HG02588 (cell line): ENCODE results near the gene RNF212B.
"Not testable (repeated sequence)": the region's sequence is repeated elsewhere in the genome, so short reads cannot be mapped to it uniquely, and the experiment has no call there.

Experiments
- ATAC-seq: cut with Tn5 transposase; IDR thresholded peaks from one replicate; pipeline ENCODE4 v1.9.1; 2021; ENCODE audit warnings: mild to moderate bottlenecking, moderate library complexity; ENCODE audit not compliant: unreplicated experiment

RNF212B gene, protein sequence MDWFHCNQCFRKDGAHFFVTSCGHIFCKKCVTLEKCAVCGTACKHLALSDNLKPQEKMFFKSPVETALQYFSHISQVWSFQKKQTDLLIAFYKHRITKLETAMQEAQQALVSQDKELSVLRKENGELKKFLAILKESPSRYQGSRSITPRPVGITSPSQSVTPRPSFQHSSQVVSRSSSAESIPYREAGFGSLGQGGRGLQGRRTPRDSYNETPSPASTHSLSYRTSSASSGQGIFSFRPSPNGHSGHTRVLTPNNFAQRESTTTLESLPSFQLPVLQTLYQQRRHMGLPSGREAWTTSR

DNA sequence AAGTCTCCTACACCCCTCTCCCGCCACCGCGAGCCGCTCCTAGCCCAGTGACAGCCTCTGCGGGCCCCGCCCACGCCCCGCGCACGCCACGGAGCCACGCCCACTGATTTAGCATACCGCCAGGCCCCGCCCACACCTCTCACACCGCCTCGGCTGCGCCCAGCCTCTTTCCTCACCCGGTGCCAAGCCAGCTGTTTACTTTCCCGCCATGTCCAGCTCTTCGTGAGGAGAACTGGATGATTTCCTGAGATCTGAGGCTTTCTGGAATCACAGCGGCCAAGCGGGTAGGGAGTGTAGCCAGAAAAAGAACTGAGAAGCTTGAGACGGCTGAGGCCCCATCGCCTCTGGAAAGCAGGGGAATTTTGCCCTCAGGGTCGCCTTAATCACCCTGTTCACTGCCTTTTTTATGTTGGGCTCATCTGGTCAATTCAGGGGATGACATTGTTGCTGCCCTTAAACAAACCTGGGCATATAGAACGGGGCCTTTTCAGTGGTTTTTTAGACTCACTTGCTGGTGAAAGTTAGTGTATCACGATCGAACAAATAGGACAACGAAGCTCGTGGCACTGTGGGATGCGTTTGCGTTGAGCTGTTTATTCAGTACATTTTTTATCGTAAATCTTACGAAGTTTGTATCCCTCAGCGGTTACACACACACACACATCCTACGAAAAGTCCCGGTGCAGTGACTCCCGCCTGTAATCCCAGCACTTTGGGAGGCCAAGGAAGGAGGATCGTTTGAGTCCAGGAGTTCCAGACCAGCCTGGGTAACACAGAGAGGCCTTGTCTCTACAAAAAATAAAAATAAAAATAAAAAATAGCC lies at the start of gene RNF212B:
Gene RNF212B, plus strand, starts transcription at position 165 of the 823 bp plus-strand sequence. CDS start 2,410 bp downstream, outside the sequence.
- peak; percentile 57 for ATAC-seq

DNA sequence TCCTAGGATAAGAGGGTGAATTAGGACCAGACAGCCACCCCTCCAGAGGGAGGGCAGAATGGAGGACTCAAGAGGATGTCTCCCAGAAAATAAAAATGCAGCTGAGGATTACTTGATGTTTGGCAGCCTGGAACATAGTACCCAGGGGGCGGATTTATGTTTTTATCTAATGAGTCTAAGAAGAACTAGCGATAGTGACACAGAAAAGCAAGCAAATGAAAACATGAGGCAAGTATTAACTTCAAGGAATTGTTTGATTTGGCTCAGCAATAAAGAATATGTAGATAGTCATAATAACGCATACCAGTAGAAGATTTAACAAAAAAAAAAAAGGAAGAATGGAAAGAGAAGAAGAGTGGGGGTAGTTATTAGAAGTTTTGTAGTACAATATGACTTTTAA lies 44.3 kb upstream of the RNF212B start:
- ATAC-seq = no peak

DNA sequence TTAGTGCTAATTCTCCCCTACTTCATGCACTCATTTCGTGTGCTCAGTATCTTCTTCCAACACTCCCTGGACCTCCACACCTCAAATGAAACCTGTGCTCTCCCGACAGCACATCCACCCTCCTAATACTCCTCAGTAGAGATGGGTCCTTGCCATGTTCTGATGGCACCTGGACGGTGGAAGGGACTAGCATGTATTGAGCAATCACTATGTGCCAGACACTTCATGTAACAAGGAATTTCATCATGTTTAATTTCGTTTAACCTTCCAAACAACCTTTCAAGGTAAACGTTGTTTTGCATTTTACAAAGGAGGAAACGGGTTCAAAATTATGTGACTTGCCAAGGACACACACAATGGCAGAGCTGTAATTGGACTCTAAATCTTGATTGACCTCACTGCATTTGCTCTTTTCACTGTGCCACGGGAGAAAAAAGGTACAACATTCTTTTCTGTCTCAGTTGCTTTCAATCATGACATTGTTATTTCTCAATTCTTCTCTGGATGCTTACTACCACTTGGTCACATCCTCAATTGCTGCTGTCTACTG lies 42.1 kb upstream of the RNF212B start:
- no peak for ATAC-seq

DNA sequence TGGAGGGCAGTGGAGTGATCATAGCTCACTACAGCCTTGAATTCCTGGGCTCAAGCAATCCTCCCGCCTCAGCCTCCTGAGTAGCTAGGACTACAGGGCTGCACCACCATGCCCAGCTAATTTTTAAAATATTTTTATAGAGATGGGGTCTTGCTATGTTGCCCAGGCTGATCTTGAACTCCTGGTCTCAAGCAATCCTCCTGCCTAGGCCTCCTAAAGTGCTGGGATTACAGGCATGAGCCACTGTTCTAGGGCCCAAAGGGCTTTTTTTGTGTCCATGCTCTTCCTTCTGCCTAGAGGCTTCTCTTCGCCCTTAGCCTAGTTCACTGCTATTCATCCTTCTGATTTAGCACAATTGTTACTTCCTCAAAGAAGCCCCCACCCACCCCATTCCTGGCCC lies 41.2 kb upstream of the RNF212B start:
- not testable (repeated sequence) for ATAC-seq

DNA sequence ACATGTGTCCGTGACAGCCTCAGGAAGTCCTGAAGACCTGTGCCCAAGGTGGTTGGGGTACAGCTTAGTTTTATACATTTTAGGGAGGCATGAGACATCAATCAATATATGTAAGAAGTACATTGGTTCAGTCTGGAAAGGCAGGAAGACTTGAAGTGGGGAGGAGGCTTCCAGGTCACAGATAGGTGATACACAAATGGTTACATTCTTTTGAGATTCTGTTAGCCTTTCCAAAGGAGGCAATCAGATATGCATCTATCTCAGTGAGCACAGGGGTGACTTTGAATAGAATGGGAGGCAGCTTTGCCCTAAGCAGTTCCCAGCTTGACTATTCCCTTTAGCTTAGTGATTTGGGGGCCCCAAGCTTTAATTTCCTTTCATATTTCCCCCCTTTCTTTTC lies 38.6 kb upstream of the RNF212B start:
- ATAC-seq = not testable (repeated sequence)

DNA sequence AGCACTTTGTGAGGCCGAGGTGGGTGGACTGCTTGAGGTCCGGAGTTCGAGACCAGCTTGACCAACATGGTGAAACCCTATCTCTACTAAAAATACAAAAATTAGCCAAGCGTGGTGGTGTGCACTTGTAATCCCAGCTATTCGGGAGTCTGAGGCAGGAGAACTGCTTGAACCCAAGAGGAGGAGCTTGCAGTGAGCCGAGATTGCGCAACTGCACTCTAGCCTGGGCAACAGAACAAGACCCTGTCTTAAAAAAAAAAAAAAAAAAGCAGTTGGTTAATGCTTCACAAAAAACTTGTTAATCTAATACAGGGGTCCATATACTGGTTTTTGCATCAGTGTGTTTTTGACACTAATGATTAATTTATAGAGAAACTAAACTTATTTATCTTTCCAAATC lies 35.7 kb upstream of the RNF212B start:
- no peak for ATAC-seq

DNA sequence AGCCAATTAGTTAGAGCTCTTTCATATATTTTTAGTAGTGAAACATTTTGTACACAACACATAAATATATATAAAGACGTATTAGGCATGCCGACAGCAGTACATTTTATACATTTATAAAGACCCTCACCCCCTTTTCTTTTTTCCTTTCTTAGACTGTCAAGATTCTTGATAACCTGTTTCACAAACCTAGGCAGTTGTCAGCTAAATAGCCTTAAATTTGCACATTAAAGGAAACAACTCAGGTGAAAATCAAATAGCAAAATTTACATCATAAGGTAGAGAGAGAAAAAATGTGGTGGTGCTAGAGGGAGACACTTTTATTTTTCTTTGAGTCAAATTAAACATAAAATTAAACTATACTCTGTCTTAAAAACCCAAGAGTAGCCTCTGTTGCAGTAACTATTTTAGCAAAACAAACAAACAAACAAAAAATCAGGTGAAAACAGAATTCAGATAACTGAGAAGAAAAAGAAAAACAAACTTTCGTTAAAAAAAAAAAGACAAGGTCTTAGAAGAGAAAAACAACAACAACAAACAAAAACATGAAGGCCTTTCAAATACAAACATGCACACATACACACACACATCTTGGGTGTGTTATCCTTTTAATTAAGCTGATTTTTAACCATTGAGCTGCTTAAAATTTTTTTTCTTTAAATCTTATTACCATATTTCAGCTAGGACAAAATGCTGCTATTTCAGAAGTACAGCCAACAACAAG lies 31.2 kb upstream of the RNF212B start:
- no peak for ATAC-seq

DNA sequence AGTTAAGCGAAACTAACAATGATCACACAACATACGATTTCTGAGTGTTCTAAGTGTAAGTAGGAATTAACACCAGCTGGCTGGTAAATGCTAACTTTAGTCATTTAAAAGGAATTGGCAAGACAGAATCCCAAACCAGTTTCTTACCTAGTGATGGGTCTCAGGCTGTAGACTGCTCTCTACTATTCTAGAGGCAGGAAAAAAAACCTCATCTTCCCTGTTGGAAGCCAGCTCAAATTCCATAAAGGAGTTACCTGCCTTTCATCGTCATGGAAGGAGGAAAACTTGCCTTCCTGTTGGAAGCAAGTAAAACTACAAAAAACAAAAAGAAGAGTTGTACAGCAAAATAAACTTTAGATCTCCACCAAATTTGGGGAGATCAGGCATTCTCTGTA lies 30.6 kb upstream of the RNF212B start:
- no peak for ATAC-seq

DNA sequence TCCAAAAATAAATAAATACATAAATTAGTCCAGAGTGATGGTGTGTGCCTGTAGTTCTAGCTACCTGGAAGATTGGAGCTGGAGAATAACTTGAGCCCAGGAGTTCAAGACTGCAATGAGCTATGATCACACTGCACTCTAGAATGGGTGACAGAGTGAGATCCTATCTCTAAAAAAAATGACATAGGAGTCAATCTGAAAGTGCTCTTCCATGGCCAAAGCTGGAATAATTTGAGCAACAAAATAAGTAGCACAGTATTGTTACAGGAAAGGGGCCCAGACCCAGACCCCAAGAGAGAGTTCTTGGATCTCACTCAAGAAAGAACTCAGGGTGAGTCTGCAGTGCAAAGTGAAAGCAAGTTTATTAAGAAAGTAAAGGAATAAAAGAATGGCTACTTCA lies 29.4 kb upstream of the RNF212B start:
- no peak for ATAC-seq

DNA sequence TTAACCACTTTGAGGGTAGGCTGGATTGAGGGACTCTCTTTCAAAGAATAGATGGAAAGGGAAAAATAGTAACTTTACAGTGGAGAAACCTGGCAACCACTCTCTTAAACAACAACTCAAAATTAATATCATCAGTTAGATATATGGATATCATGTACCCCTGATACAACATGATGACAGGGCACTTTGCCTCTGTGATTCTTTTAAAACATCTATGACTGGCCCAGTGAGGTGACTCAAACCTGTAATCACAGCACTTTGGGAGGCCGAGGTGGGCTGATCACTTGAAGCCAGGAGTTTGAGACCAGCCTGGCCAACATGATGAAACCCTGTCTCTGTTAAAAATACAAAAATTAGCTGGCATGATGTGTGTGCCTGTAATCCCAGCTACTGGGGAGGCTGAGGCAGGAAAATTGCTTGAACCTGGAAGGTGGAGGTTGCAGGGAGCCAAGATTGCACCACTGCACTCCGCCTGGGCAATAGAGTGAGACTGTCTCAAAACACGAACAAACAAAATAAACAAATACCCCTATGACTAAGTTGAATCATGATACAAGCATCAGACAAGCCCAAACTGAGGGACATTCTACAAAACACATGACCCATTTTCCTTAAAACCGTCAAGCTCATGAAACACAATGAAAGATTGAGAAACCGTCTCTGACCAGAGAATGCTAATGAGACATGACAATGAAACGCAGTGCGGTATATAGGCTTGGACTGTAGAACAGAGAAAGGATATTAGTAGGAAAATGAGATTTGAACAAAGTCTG lies 27.9 kb upstream of the RNF212B start:
- ATAC-seq = no peak

DNA sequence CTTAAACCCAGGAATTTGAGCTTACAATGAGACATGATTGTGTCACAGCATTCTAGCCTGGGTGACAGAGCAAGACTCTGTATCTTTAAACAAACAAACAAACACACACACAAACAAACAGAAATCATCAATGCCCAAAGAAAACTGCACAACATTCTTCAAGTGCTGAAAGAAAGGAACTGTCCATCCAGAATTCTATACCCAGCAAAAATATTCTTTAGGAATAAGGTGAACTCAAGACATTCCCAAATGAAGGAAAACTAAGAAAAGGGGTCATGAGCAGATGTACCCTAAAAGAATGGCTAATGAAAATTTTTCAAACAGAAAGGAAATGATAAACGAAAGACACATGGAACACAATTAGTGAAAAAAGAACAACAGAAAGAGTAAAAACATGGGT lies 22.3 kb upstream of the RNF212B start:
- no peak for ATAC-seq

DNA sequence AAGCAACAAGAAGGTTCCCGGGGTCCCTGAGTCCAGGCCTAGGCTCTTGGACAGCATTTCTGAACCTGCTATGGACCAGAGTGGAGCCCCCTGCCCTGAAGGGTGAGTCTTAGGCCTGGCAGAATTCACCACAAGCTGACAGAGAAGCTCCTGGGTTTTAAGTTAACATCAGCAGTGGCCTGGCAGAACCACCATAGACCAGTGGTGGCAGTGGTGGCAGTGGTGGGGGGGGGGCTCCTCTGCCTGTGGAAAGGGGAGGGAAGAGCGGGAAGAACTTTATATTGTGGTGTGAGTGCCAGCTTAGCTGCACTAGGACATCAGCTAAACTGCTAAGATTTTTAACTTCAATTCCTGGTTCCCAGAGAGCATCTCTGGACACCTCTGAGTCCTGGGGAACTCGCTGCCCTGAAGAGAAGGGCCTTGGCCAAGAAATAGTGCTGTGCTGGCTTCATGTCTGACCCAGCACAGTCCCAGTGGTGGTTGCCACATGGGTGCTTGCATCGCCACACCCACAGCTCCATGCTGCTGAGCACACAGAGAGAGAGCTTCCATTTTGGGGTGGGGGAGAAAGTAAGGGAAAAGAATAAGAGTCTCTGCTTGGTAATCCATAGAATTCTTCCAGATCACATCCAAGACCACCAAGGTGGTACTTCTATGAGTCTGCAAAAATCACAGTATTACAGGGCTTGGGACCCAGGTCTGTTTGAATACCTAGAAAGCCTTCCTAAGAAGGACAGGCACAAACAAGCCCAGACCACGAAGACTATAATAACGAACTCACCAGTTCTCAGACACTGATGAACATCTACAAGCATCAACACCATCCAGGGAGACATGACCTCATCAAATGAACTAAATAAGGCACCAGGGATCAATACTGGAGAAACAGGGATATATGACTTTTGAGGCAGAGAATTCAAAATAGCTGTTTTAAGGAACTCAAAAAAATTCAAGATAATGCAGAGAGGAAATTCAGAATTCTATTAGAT lies 20.4 kb upstream of the RNF212B start:
- no peak for ATAC-seq

DNA sequence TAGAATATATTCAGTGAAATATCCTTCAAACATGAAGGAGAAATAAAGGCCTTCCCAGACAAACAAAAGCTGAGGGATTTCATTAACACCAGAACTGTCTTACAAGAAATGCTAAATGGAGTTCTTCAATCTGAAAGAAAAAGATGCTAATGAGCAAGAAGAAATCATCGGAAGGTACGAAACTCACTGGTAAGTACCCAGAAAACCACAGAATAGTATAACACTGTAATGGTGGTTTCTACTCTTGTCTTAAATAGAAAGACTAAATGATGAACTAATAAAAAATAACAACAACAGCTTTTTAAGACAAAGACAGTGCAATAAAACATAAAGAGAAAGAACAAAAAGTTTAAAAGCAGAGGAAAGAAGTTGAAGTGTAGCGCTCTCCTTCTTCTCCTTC lies 18.7 kb upstream of the RNF212B start:
- no peak for ATAC-seq

DNA sequence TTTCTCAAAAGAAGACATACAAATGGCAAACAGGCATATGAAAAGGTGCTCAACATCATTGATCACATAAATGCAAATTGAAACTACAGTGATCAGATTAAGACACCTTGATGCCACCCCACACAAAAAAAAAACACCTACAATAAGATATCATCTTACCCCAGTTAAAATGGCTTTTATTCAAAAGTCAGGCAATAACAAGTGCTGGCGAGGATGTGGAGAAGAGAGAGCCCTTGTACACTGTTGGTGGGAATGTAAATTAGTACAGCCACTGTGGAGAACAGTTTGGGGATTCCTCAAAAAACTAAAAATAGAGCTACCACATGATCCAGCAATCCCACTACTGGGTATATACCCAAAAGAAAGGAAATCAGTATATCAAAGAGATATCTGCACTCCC lies 12.8 kb upstream of the RNF212B start:
- not testable (repeated sequence) for ATAC-seq

DNA sequence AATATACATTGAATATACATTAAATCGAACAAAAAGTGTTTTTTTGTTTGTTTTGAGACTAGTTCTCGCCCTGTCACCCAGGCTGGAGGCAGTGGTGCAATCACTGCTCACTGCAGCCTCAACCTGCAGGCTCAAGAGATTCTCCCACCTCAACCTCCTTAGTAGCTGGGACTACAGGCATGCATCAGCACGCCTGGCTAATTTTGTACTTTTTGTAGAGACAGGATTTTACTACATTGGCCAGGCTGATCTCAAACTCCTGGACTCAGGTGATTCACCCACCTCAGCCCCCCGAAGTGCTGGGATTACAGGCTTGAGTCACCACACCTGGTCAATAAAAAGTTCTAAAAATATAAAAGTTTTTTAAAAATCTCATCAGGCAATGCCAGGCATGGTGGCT lies 10.2 kb upstream of the RNF212B start:
- ATAC-seq = no peak

DNA sequence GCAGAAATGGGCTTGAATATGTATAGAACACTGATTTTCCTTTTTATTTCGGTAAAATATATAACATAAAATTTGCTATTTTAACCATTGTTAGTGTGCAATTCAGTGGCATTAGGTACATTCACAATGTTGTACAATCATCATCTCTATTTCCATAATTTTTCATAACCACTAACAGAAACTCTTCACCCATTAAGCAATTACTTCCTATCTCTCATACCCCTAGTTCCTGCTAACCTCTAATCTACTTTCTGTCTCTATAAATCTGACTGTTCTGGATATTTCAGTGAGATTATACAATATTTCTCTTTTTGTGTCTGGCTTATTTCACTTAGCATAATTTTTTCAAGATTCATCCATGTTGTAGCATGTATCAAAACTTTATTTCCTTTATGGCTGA lies 8.9 kb upstream of the RNF212B start:
- no peak for ATAC-seq

DNA sequence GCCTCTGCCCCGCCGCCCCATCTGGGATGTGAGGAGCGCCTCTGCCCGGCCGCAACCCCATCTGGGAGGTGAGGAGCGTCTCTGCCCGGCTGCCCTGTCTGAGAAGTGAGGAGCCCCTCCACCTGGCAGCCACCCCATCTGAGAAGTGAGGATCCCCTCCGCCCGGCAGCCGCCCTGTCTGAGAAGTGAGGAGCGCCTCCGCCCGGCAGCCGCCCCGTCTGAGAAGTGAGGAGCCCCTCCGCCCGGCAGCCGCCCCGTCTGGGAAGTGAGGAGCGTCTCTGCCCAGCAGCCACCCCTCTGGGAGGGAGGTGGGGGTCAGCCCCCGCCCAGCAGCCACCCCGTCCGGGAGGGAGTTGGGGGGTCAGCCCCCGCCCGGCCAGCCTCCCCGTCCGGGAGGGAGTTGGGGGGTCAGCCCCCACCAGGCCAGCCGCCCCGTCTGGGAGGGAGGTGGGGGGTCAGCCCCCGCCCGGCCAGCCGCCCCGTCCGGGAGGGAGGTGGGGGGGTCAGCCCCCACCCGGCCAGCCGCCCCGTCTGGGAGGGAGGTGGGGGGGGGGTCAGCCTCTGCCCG lies 5.4 kb upstream of the RNF212B start:
- not testable (repeated sequence) for ATAC-seq

DNA sequence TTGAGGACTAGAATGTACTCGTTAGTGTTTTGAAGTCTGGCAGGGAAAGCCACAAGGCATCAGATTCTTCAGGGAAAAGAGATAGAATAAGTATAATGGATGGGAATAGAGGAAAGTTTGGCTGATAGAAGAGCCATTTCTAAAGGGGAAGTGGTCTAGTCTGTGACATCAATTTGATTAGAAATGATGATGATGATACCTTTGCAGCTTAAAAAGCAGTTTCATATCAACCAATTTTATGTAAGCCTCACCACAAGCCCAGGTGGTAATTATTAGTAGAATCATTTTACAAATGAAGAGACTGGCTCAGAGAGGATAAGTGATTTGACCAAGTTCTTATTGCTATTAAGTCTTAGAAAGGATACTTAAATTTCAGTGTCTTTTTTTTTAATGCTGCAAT lies 2.9 kb downstream of the RNF212B start:
- no peak for ATAC-seq

DNA sequence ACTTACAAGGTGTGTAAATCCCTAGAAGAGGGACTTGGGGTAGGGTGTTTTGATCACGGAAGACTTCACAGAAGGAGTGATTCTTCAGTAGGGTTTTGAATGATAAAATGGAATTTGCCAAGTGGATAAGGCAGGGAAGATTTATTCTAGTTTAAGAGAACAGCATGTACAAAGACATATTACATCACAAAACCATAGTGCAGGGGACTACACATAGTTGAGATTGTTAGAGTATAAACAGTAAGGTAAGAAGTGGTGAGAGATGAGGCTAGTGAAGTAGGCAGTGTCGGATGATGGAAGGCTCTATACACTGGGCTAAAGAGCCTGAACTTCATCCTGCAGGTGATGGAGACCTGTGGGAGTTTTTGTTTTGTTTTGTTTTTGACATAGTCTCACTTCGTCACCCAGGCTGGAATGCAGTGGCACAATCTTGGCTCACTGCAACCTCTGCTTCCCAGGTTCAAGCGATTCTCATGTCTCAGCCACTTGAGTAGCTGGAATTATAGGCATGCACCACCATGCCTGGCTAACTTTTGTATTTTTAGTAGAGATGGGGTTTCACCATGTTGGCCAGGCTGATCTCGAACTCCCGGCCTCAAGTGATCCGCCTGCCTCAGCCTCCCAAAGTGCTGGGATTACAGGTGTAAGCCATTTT lies 3.5 kb downstream of the RNF212B start:
- not testable (repeated sequence) for ATAC-seq
